SU-DHL-6 (cell line): Measurements from ENCODE around the gene NCKAP5.

Source experiments
- H2AFZ ChIP-seq: fragments of 200-600 bp; sonication (generic); 2 replicates; pipeline ENCODE4 v1.6.1; 2014; ENCODE audit warnings: low read depth, mild to moderate bottlenecking, moderate library complexity, mixed read lengths, antibody characterized with exemption, low read length; ENCODE audit not compliant: severe bottlenecking
- H3F3A ChIP-seq: fragments of 200-600 bp; shearing (Covaris generic); 2 replicates; pipeline ENCODE4 v1.6.0; 2016; ENCODE audit warnings: antibody characterized with exemption, mild to moderate bottlenecking; ENCODE audit not compliant: insufficient read depth
- H3K27ac ChIP-seq: fragments of 200-600 bp; sonication (generic); 2 replicates; pipeline ENCODE4 v1.5.1; 2016; ENCODE audit warnings: low read depth, mild to moderate bottlenecking, low read length, moderate library complexity, mixed read lengths
- H3K27me3 ChIP-seq: fragments of 200-600 bp; sonication (generic), shearing (Covaris generic); 2 replicates; pipeline ENCODE4 v1.6.0; 2014; ENCODE audit warnings: mild to moderate bottlenecking, low read length
- H3K36me3 ChIP-seq: fragments of 200-600 bp; sonication (generic); 2 replicates; pipeline ENCODE4 v1.6.1; 2014; ENCODE audit warnings: mild to moderate bottlenecking, low read length, mixed read lengths
- H3K4me2 ChIP-seq: fragments of 300-600, 200-600 bp; shearing (Covaris generic), sonication (generic); 2 replicates; pipeline ENCODE4 v1.6.0; 2014; ENCODE audit warnings: low read length, low read depth, mild to moderate bottlenecking; ENCODE audit not compliant: poor library complexity, severe bottlenecking
- H3K4me3 ChIP-seq: fragments of 200-600 bp; sonication (generic); 2 replicates; pipeline ENCODE4 v1.5.1; 2014; ENCODE audit warnings: antibody characterized with exemption, low read length, mild to moderate bottlenecking, mixed read lengths; ENCODE audit not compliant: insufficient read depth, poor library complexity, severe bottlenecking
- H3K79me2 ChIP-seq: fragments of 200-600 bp; sonication (generic); 2 replicates; pipeline ENCODE4 v1.6.1; 2014; ENCODE audit warnings: mild to moderate bottlenecking, low read length, moderate library complexity; ENCODE audit not compliant: insufficient read depth
- H3K9ac ChIP-seq: fragments of 200-600 bp; sonication (generic); 2 replicates; pipeline ENCODE4 v1.7.0; 2014; ENCODE audit warnings: mild to moderate bottlenecking, low read length
- H3K9me2 ChIP-seq: fragments of 200-600 bp; sonication (generic); replicated peaks from 2 replicates; pipeline ENCODE4 v1.6.1; 2014; ENCODE audit warnings: low read length; ENCODE audit not compliant: insufficient read depth
- H3K9me3 ChIP-seq: fragments of 200-600 bp; sonication (generic); 2 replicates; pipeline ENCODE4 v1.6.1; 2014; ENCODE audit warnings: low read length, mixed read lengths; ENCODE audit not compliant: insufficient read depth
- H4K20me1 ChIP-seq: fragments of 200-600 bp; sonication (generic); 2 replicates; pipeline ENCODE4 v1.6.1; 2014; ENCODE audit warnings: low read depth, mild to moderate bottlenecking, antibody characterized with exemption, low read length, moderate library complexity, mixed read lengths
- CTCF ChIP-seq: fragments of 200-600 bp; sonication (generic); IDR thresholded peaks from one replicate; pipeline ENCODE4 v1.5.1; 2017; ENCODE audit warnings: antibody characterized with exemption, mild to moderate bottlenecking, low read length, moderate library complexity; ENCODE audit not compliant: insufficient read depth, poor library complexity, severe bottlenecking
- EZH2phosphoT487 ChIP-seq: fragments of 200-600 bp; sonication (generic), shearing (Covaris generic); conservative IDR thresholded peaks from 2 replicates; pipeline ENCODE4 v1.6.1; 2018; ENCODE audit warnings: mild to moderate bottlenecking, antibody characterized with exemption, low read length, moderate library complexity, mixed read lengths

The NCKAP5 gene

GRCh38 chr2:132929786-132930185 is 638.5 kb downstream of the NCKAP5 start:
- Histone ChIP-seq H3K27me3 (no peaks in the 10 kb centered on the region), H3K79me2 (no peaks in the 10 kb centered on the region), H3K36me3 (no peaks in the 10 kb centered on the region)

GRCh38 chr2:132923787-132924186 is 644.5 kb downstream of the NCKAP5 start:
- Histone ChIP-seq H4K20me1 (no peaks in the 10 kb centered on the region), H3F3A (no peaks in the 10 kb centered on the region), H3K9ac (no peak overlapping the region), H3K4me3 (no peak overlapping the region), H3K27me3 (no peaks in the 10 kb centered on the region), H3K79me2 (no peaks in the 10 kb centered on the region), H3K27ac (no peak overlapping the region), H3K9me3 (no peaks in the 10 kb centered on the region), H3K36me3 (no peaks in the 10 kb centered on the region), H2AFZ (no peak overlapping the region), H3K9me2 (no peaks in the 10 kb centered on the region), H3K4me2 (no peak overlapping the region)
- TF ChIP-seq EZH2phosphoT487 (no peak), CTCF (no peak)

More at GRCh38 chr2:132929786-132930185, 638.5 kb downstream of the NCKAP5 start:
- Histone ChIP-seq H3K9me2 (no peaks in the 10 kb centered on the region), H3K9me3 (no peaks in the 10 kb centered on the region), H4K20me1 (no peaks in the 10 kb centered on the region), H3K4me2 (no peak overlapping the region), H3K4me3 (no peak overlapping the region), H3F3A (no peaks in the 10 kb centered on the region), H2AFZ (no peak overlapping the region), H3K27ac (no peak overlapping the region), H3K9ac (no peak overlapping the region)
- no peak for TF ChIP-seq CTCF
- no peak for TF ChIP-seq EZH2phosphoT487

GRCh38 chr2:132915812-132916549 is 652.3 kb downstream of the NCKAP5 start:
- H3K9me2 ChIP-seq, result no peaks in the 10 kb centered on the region
- no peaks in the 10 kb centered on the region for H3K9me3 ChIP-seq
- no peak overlapping the region for H3K4me2 ChIP-seq
- no peaks in the 10 kb centered on the region for H3K79me2 ChIP-seq
- no peak overlapping the region for H3K9ac ChIP-seq
- H3K4me3 ChIP-seq, result no peak overlapping the region
- no peaks in the 10 kb centered on the region for H3F3A ChIP-seq
- no peaks in the 10 kb centered on the region for H3K27me3 ChIP-seq
- no peak overlapping the region for H2AFZ ChIP-seq
- no peak overlapping the region for H3K27ac ChIP-seq
- no peaks in the 10 kb centered on the region for H4K20me1 ChIP-seq
- H3K36me3 ChIP-seq, result no peaks in the 10 kb centered on the region
- no peak for TF ChIP-seq CTCF
- no peak for TF ChIP-seq EZH2phosphoT487
